HEK293 (cell line): ENCODE measurements around the gene PACRG.

Experiments used
- ATF2 ChIP-seq: fragments of 450-650 bp; formaldehyde crosslinking; IDR thresholded peaks from 2 replicates; pipeline ENCODE4 v1.5.1; 2016; ENCODE audit warnings: missing biosample characterization, missing genetic modification characterization, low read depth
- CTCF ChIP-seq: fragments of 450-650 bp; formaldehyde crosslinking; IDR thresholded peaks from 2 replicates; pipeline ENCODE4 v1.5.1; 2016; ENCODE audit warnings: missing biosample characterization, missing genetic modification characterization
- REST ChIP-seq: fragments of 450-650 bp; formaldehyde crosslinking; IDR thresholded peaks from 2 replicates; pipeline ENCODE4 v1.5.1; 2016; ENCODE audit warnings: missing biosample characterization, missing genetic modification characterization
- TSHZ1 ChIP-seq: fragments of 450-650 bp; formaldehyde crosslinking; IDR thresholded peaks from 2 replicates; pipeline ENCODE4 v1.5.1; 2016; ENCODE audit warnings: missing biosample characterization, missing genetic modification characterization, borderline replicate concordance
- ZBTB10 ChIP-seq: fragments of 450-650 bp; formaldehyde crosslinking; IDR thresholded peaks from 2 replicates; pipeline ENCODE4 v1.5.1; 2016; ENCODE audit warnings: missing biosample characterization, missing genetic modification characterization
- ZNF2 ChIP-seq: fragments of 450-650 bp; formaldehyde crosslinking; IDR thresholded peaks from 2 replicates; pipeline ENCODE4 v1.5.1; 2016; ENCODE audit warnings: missing biosample characterization, missing genetic modification characterization
- ZNF518A ChIP-seq: fragments of 450-650 bp; formaldehyde crosslinking; conservative IDR thresholded peaks from 2 replicates; pipeline ENCODE4 v1.5.1; 2016; ENCODE audit warnings: low read depth, missing biosample characterization, missing genetic modification characterization
- ZSCAN16 ChIP-seq: fragments of 450-650 bp; formaldehyde crosslinking; IDR thresholded peaks from 2 replicates; pipeline ENCODE4 v1.5.1; 2016; ENCODE audit warnings: missing biosample characterization, missing genetic modification characterization

- no peak for TF ChIP-seq CTCF (tag by site-specific recombination)
- TF ChIP-seq TSHZ1 (tag by site-specific recombination) = no peak
- no peak for TF ChIP-seq ATF2 (tag by site-specific recombination)
- no peak for TF ChIP-seq ZBTB10 (tag by site-specific recombination)
- TF ChIP-seq ZSCAN16 (tag by site-specific recombination) = no peak
- TF ChIP-seq ZNF2 (tag by site-specific recombination) = no peak
- no peak for TF ChIP-seq ZNF518A (tag by site-specific recombination)
- no peak for TF ChIP-seq REST (tag by site-specific recombination)
Measured at GRCh38 chr6:163254341-163254835, 526.6 kb downstream of the PACRG start.
